HCT116 (cell line): ENCODE data around the gene TNFRSF14. TPM values are rescaled to one million over a fixed set of nuclear protein-coding genes. Genes with fewer than 3 reads are reported as not detected.

Experiments used
- ATAC-seq: fragments of 200-7000 bp; cut with Tn5 transposase; 2 replicates; pipeline ENCODE4 v1.9.1; 2020; ENCODE audit warnings: mild to moderate bottlenecking, moderate library complexity
- BruUV-seq: library from RNA; stranded (reverse); fragments of 400-500 nt; replicated peaks from 2 replicates; lab custom pipeline; 2021; lab: Mats Ljungman, UMichigan
- CTCF ChIA-PET: fragments of 300-600 bp; sonication (Branson Sonifier 250); formaldehyde crosslinking; loops from one replicate; lab custom pipeline; 2021; ENCODE audit warnings: antibody characterized with exemption; lab: Charles Lee
- POLR2A ChIA-PET: fragments of 300-600, 350-600 bp; sonication (Branson Sonifier 250); formaldehyde crosslinking; loops from one replicate; lab custom pipeline; 2021; ENCODE audit warnings: antibody characterized with exemption; lab: Charles Lee
- RAD21 ChIA-PET, 2 experiments: fragments of 300-600 bp; sonication (Branson Sonifier 250); formaldehyde crosslinking; loops; one replicate each; lab custom pipeline; 2023; ENCODE audit warnings: low total read pairs in 2 of 2; ENCODE audit not compliant: uncharacterized antibody in 2 of 2, unreplicated experiment in 2 of 2, low non-redundant PET in 1 of 2; lab: Charles Lee
- DNase-seq: peaks from one replicate; pipeline ENCODE4 v3.0.0-alpha.2; 2010; ENCODE audit warnings: low read depth, low spot score
- H2AFZ ChIP-seq: fragments of 200-600 bp; shearing (Covaris generic), sonication (generic); 2 replicates; pipeline ENCODE4 v1.6.1; 2017; ENCODE audit warnings: low read depth, mixed run types, mixed read lengths, antibody characterized with exemption, low read length; ENCODE audit not compliant: poor library complexity, severe bottlenecking
- H3K27ac ChIP-seq: 2 replicates; pipeline ENCODE4 v1.5.1; 2012; ENCODE audit warnings: low read depth, low read length
- H3K27me3 ChIP-seq: fragments of 200-600 bp; sonication (generic); 2 replicates; pipeline ENCODE4 v1.6.1; 2016; ENCODE audit warnings: mixed run types, low read length, mixed read lengths; ENCODE audit not compliant: insufficient read depth
- H3K36me3 ChIP-seq, 2 experiments: fragments of 200-500 bp in 1 of 2; fragments of 200-600 bp in 1 of 2; sonication (Bioruptor generic) in 1 of 2; sonication (generic) in 1 of 2; 2 replicates each; pipeline versions ENCODE4 v1.5.1 to v1.6.1; 2014 to 2016; ENCODE audit warnings: low read length in 2 of 2, inconsistent platforms in 1 of 2, mixed read lengths in 1 of 2, mixed run types in 1 of 2; ENCODE audit not compliant: insufficient read depth in 2 of 2, control insufficient read depth in 1 of 2
- H3K4me1 ChIP-seq, 2 experiments: fragments of 200-600 bp in 1 of 2; sonication (generic) in 1 of 2; 2 replicates each; pipeline versions ENCODE4 v1.5.1 to v1.6.1; 2012 to 2017; ENCODE audit warnings: low read length in 2 of 2, inconsistent platforms in 1 of 2, mild to moderate bottlenecking in 1 of 2, mixed read lengths in 1 of 2, mixed run types in 1 of 2, moderate library complexity in 1 of 2; ENCODE audit not compliant: insufficient read depth in 2 of 2, control insufficient read depth in 1 of 2
- H3K4me2 ChIP-seq: fragments of 200-600 bp; sonication (generic); 2 replicates; pipeline ENCODE4 v1.6.1; 2017; ENCODE audit warnings: mixed run types, low read length, mixed read lengths
- H3K4me3 ChIP-seq, 2 experiments: fragments of 200-600 bp in 1 of 2; sonication (generic) in 1 of 2; replicated peaks in 1 of 2; 2 replicates each; pipeline ENCODE4 v1.5.1; 2011 to 2016; ENCODE audit warnings: low read length in 2 of 2, control low read depth in 1 of 2, low read depth in 1 of 2, mild to moderate bottlenecking in 1 of 2, mixed read lengths in 1 of 2, mixed run types in 1 of 2
- H3K79me2 ChIP-seq: fragments of 200-600 bp; sonication (generic); 2 replicates; pipeline ENCODE4 v1.6.1; 2017; ENCODE audit warnings: mild to moderate bottlenecking, mixed run types, low read length, moderate library complexity, mixed read lengths; ENCODE audit not compliant: insufficient read depth
- H3K9ac ChIP-seq: fragments of 200-600 bp; sonication (generic); 2 replicates; pipeline ENCODE4 v1.6.1; 2016; ENCODE audit warnings: low read length, mixed read lengths
- H3K9me2 ChIP-seq: fragments of 200-600 bp; sonication (generic), shearing (Covaris generic); 2 replicates; pipeline ENCODE4 v1.6.1; 2017; ENCODE audit warnings: mixed run types, mild to moderate bottlenecking, moderate library complexity; ENCODE audit not compliant: insufficient read depth
- H3K9me3 ChIP-seq, 2 experiments: fragments of 200-500 bp in 1 of 2; fragments of 200-600 bp in 1 of 2; sonication (Bioruptor generic) in 1 of 2; sonication (generic) in 1 of 2; 2 replicates each; pipeline ENCODE4 v1.6.1; 2014 to 2017; ENCODE audit warnings: low read length in 2 of 2, mixed read lengths in 2 of 2, inconsistent platforms in 1 of 2, low read depth in 1 of 2, mild to moderate bottlenecking in 1 of 2, mixed run types in 1 of 2, moderate library complexity in 1 of 2; ENCODE audit not compliant: control insufficient read depth in 1 of 2, insufficient read depth in 1 of 2
- H4K20me1 ChIP-seq: fragments of 200-600 bp; sonication (generic), shearing (Covaris generic); 2 replicates; pipeline ENCODE4 v1.6.1; 2017; ENCODE audit warnings: mixed run types, mild to moderate bottlenecking, moderate library complexity; ENCODE audit not compliant: insufficient read depth
- CBX3 ChIP-seq: IDR thresholded peaks from 2 replicates; pipeline ENCODE4 v1.6.1; 2012; ENCODE audit warnings: low read depth
- CEBPB ChIP-seq: IDR thresholded peaks from 2 replicates; pipeline ENCODE4 v1.6.1; 2012; ENCODE audit warnings: low read depth
- EGR1 ChIP-seq: IDR thresholded peaks from 2 replicates; pipeline ENCODE4 v1.6.1; 2012; ENCODE audit warnings: low read depth
- ELF1 ChIP-seq: IDR thresholded peaks from 2 replicates; pipeline ENCODE4 v1.6.1; 2012; ENCODE audit warnings: low read depth, borderline replicate concordance
- EZH2 ChIP-seq: fragments of 200-600 bp; sonication (generic); IDR thresholded peaks from 2 replicates; pipeline ENCODE4 v1.6.1; 2017; ENCODE audit warnings: antibody characterized with exemption, mixed run types
- EZH2phosphoT487 ChIP-seq: fragments of 200-600 bp; IDR thresholded peaks from 2 replicates; pipeline ENCODE4 v1.6.1; 2018; ENCODE audit warnings: antibody characterized with exemption, borderline replicate concordance
- JUND ChIP-seq: IDR thresholded peaks from 2 replicates; pipeline ENCODE4 v1.6.1; 2012
- RAD21 ChIP-seq: IDR thresholded peaks from 2 replicates; pipeline ENCODE4 v1.6.1; 2012; ENCODE audit warnings: low read depth, mild to moderate bottlenecking
- SIN3A ChIP-seq: IDR thresholded peaks from 2 replicates; pipeline ENCODE4 v1.6.1; 2012; ENCODE audit warnings: low read depth
- SP1 ChIP-seq: IDR thresholded peaks from 2 replicates; pipeline ENCODE4 v1.6.1; 2012; ENCODE audit warnings: low read depth
- SRF ChIP-seq: IDR thresholded peaks from 2 replicates; pipeline ENCODE4 v1.6.1; 2012; ENCODE audit warnings: low read depth
- YY1 ChIP-seq: IDR thresholded peaks from 2 replicates; pipeline ENCODE4 v1.6.1; 2011; ENCODE audit warnings: low read length, low read depth, moderate library complexity, mild to moderate bottlenecking; ENCODE audit not compliant: insufficient replicate concordance; ENCODE audit errors: extremely low read depth
- ZNF274 ChIP-seq: fragments of 200-500 bp; sonication (Bioruptor generic); IDR thresholded peaks from 2 replicates; pipeline ENCODE4 v1.6.1; 2014; ENCODE audit warnings: mild to moderate bottlenecking, low read depth, low read length, inconsistent platforms
- intact Hi-C: fragments of 100-400 bp; cut with micrococcal nuclease; formaldehyde crosslinking; loops from 2 replicates; pipeline ENCODE4 v1.10.0; 2022
- total RNA-seq: library from RNA; stranded (reverse); gene quantifications from one replicate; pipeline ENCODE4 v1.2.1, GENCODE V29; 2021; ENCODE audit not compliant: unreplicated experiment
- TF ChIP-seq, protein P1 (sequence below): IDR thresholded peaks from 2 replicates; pipeline ENCODE4 v1.6.1; 2012; ENCODE audit warnings: low read depth
- TF ChIP-seq, protein P2 (sequence below): IDR thresholded peaks from 2 replicates; pipeline ENCODE4 v1.6.1; 2011; ENCODE audit warnings: mild to moderate bottlenecking, low read length, moderate library complexity; ENCODE audit not compliant: insufficient replicate concordance; ENCODE audit errors: extremely low read depth

TNFRSF14 gene
- total RNA-seq, 1 experiment from 2014 or later, result 0.66 TPM

DNA sequence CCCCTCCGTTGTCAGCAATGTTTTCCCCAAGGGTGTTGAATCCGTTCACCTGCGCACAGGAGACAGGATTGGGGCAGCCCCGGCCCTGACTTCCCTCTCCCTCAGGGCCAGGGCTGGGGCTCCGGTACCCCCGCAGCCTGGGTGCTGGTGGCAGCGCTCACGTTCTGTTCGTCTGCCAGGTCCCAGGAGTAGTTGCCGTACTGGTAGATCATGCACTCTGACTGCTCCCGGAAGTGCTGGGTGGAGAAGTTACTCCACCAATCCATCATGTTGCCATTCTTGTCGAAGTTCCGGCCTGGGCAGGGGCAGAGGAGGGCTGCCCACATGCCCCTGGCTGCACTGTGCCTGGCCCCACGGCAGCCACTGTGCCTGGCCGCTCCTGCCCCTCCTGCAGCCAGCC is 36.5 kb downstream of the TNFRSF14 start:
- CTCF ChIA-PET, result no interaction called here
- DNase-seq, result no peak

GRCh38 chr1:2593251-2593878 is 37.2 kb downstream of the TNFRSF14 start:
- no peak for ATAC-seq
- no peak for DNase-seq
- ChIA-PET CTCF (no interaction called here), RAD21 (no interaction called here), POLR2A (no interaction called here)
- TF ChIP-seq ZNF274 (no peak), EGR1 (no peak), SRF (no peak), CBX3 (no peak), EZH2 (no peak), SIN3A (no peak), RAD21 (no peak), ELF1 (no peak), CEBPB (no peak), YY1 (no peak), JUND (no peak), SP1 (no peak)
- TF ChIP-seq, protein P1, sequence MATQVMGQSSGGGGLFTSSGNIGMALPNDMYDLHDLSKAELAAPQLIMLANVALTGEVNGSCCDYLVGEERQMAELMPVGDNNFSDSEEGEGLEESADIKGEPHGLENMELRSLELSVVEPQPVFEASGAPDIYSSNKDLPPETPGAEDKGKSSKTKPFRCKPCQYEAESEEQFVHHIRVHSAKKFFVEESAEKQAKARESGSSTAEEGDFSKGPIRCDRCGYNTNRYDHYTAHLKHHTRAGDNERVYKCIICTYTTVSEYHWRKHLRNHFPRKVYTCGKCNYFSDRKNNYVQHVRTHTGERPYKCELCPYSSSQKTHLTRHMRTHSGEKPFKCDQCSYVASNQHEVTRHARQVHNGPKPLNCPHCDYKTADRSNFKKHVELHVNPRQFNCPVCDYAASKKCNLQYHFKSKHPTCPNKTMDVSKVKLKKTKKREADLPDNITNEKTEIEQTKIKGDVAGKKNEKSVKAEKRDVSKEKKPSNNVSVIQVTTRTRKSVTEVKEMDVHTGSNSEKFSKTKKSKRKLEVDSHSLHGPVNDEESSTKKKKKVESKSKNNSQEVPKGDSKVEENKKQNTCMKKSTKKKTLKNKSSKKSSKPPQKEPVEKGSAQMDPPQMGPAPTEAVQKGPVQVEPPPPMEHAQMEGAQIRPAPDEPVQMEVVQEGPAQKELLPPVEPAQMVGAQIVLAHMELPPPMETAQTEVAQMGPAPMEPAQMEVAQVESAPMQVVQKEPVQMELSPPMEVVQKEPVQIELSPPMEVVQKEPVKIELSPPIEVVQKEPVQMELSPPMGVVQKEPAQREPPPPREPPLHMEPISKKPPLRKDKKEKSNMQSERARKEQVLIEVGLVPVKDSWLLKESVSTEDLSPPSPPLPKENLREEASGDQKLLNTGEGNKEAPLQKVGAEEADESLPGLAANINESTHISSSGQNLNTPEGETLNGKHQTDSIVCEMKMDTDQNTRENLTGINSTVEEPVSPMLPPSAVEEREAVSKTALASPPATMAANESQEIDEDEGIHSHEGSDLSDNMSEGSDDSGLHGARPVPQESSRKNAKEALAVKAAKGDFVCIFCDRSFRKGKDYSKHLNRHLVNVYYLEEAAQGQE, result no peak
- TF ChIP-seq, protein P2, sequence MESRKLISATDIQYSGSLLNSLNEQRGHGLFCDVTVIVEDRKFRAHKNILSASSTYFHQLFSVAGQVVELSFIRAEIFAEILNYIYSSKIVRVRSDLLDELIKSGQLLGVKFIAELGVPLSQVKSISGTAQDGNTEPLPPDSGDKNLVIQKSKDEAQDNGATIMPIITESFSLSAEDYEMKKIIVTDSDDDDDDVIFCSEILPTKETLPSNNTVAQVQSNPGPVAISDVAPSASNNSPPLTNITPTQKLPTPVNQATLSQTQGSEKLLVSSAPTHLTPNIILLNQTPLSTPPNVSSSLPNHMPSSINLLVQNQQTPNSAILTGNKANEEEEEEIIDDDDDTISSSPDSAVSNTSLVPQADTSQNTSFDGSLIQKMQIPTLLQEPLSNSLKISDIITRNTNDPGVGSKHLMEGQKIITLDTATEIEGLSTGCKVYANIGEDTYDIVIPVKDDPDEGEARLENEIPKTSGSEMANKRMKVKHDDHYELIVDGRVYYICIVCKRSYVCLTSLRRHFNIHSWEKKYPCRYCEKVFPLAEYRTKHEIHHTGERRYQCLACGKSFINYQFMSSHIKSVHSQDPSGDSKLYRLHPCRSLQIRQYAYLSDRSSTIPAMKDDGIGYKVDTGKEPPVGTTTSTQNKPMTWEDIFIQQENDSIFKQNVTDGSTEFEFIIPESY, result no peak
- Histone ChIP-seq H3K4me2 (no peak overlapping the region), H2AFZ (no peak overlapping the region), H3K9ac (no peak overlapping the region), H3K4me3 (no peak overlapping the region), H3K27ac (no peak overlapping the region), H4K20me1 (no peaks in the 10 kb centered on the region), H3K79me2 (no peaks in the 10 kb centered on the region), H3K4me1 (no peaks in the 10 kb centered on the region), H3K36me3 (no peaks in the 10 kb centered on the region), H3K27me3 (no peaks in the 10 kb centered on the region), H3K9me3 (no peaks in the 10 kb centered on the region), H3K9me2 (no peaks in the 10 kb centered on the region)
- BruUV-seq, result no TSS peak
- intact Hi-C loops, result no loop called here

More for the DNA sequence above, 36.5 kb downstream of the TNFRSF14 start:
- no peaks in the 10 kb centered on the region for H4K20me1 ChIP-seq
- H3K9ac ChIP-seq, result no peak overlapping the region
- H3K4me2 ChIP-seq, result no peak overlapping the region
- H3K4me1 ChIP-seq, result peaks cover 0 to 3% of the 10 kb centered on the region in 2 experiments; a peak in 1 of 4 replicates
- H3K79me2 ChIP-seq, result no peaks in the 10 kb centered on the region
- no peak overlapping the region for H3K27ac ChIP-seq
- no peaks in the 10 kb centered on the region for H3K36me3 ChIP-seq
- POLR2A ChIA-PET, result no interaction called here
- no peak for ATAC-seq
- intact Hi-C loops, result no loop called here
- H3K9me3 ChIP-seq, result no peaks in the 10 kb centered on the region
- H3K27me3 ChIP-seq, result no peaks in the 10 kb centered on the region
- TF ChIP-seq EZH2phosphoT487, result no peak
- no peak for TF ChIP-seq EZH2
- BruUV-seq, result no TSS peak
- RAD21 ChIA-PET, result no interaction called here
- no peak overlapping the region for H3K4me3 ChIP-seq
- H3K9me2 ChIP-seq, result no peaks in the 10 kb centered on the region
- no peak overlapping the region for H2AFZ ChIP-seq
